NCI-H82 (cell line): ENCODE data around the gene SPATA32.

Experiments
- DNase-seq: peaks from one replicate; lab custom pipeline; 2025; lab: John Stamatoyannopoulos, UW

Gene SPATA32

DNA sequence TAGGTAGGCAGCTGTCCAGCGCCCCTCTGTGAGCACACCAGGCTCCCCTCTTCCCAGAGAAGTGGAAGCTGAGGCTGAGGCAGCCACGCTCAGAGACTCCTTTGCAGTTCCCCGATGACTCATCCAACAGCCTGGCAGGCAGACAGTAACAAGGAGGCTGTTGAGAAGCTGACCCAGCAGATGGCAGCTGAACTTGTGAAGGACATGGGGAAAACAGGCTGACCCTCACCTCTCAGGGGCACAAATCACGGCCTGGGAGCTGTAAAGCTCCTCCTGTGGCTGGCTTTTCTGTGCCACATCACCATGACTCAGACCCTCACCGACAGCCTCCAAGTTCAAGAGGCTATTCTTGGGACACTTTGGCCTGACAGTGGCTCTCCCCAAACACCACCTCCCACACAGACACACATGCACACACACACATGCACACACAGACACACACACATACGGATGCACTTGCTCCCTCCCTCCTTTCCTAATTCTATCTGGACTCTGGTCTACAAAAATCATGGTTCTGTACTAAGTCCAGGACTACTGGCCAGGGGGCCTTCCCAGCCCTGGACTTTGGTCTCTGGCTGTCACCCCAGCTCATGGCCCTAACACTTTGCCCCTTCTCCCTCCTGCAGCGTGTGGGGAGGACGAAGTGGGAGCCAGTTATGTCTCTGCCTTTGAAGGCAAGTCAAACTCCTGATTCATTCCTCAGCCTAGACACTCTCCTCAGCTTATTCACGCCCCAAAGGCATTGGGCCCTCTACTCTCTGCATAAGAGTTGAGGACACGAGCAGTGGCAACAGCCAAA lies 31.7 kb upstream of the SPATA32 start:
- peak; percentile 47 for DNase-seq

DNA sequence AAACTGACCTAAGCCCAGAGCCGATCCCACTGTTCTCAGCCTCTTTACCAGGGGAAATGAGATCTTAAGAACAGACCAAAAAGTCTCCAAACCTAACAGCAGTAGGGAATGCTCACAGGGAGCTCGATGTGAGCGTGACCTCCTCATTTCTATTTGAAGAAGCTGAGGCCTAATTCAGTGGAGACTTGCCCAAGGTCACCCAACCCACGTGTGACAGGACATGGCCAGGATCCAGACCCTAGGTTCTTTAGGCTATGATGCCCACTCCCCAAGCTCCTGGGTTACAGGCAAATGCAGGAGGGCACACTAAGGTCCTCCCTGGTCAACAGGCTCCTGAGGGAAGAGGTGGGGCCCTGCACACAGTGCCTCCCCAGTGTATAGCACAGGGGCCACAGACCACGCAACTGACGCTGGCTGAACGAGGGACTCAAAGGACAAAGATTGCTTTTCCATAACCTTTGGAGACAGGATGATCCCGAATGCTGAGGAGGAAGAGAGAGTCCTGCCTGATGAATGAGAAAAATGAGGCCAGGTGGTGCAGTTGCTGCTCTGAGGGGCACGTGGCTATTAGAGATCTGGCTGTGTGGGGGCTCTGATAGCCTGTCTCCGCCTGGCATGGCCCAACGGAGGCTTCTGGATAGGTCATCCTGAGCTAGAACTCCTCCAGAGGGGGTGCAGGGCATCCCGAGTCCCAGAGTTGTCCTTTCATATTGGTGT lies 31.0 kb upstream of the SPATA32 start:
- no peak for DNase-seq

DNA sequence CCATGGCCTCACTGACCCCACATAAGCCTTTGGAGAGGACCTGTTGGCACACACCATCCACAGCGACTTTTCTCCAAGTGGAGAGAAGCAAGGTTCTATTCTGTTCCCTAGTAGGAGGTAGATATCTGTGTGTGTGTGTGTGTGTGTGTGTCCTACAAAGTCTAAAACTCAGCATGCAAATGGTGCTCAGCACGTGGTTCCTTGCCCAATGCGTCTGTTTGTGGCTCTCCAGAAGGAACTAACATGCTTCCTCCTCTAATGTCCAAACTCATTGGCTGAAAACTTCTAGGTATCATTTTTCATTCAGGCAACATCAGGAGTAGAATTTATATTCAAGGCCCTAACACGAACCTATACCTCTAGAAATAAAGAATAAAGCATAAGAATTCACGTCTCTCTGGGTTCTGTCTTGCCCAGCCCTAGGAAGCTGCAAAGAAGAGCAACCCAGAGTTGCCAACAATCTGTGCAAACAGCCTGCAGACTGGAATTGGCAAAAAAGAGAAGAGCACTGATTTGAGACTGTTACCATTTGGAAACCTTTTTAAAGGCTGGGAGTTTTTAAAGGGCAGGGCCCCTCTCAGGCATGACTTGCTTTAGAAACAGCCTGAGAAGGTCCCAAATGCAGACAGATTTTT lies 29.4 kb upstream of the SPATA32 start:
- DNase-seq: no peak

DNA sequence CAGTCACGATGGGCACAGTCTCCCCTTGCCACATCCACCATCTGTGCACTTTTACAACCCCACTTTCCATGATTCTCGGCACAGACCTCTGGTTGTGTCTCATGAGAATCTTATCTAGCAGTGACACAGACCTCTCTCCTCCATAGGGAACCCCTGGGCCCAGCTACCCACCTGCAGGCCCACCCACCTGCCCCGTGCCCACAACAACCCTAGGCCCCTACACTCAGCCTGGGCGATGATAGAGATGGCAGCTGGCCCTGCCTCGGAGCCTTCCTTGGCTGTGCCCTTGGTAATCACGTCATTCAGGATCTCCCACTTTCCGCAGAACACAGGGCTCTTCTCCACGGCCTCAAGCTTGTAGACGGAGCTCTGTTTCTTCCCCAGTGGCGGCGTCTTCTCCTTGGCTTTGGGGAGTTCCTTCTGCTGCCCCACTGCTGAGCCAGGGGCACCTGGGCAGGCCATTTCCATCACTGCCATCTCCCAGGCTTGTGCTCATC lies 28.4 kb upstream of the SPATA32 start:
- DNase-seq: no peak

DNA sequence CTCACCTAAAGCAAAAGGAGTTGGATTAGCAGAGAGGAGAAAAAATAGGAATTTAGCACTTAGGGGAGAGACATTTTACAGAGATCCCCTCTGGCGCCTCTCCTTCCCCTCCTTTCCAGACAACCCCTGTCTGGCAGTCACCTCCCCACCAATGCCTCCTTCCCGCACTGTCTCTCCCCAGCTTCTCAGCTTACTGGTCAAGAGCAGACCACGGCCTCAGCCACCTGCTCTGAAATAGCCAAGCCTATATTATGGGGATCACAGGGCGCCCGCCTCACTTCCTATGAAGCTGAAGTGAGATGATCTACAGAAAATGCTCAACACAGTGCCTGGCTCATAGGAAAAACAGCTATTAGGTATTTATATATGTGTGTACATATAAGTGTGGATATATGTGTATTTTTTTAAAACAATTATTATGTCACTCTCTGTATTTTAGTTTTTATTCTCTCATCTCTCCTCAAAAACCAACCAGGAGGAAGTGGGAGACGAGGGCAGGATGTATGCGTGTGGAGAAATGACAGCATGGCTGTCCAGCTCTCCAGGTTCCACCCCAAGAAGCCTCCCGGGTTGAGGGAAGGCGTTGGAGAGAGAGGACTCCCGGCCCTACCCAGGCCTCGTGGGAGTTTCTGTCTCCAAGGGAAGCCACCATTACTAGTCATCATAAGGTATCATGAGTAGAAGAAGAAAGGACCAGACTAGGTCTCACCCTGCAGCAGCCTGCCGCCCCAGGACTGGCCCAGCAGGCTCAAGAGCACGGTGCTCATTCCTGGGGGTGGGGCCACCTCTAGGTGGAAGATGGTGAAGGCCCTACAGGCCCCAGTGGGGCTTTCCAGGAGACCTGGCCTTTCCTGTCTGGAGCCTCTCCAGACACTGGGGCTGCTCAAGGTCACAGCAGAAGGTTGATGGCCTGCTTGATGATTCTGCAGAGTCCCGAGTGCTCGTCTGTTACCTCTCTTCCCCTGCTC lies 27.7 kb upstream of the SPATA32 start:
- DNase-seq: no peak

DNA sequence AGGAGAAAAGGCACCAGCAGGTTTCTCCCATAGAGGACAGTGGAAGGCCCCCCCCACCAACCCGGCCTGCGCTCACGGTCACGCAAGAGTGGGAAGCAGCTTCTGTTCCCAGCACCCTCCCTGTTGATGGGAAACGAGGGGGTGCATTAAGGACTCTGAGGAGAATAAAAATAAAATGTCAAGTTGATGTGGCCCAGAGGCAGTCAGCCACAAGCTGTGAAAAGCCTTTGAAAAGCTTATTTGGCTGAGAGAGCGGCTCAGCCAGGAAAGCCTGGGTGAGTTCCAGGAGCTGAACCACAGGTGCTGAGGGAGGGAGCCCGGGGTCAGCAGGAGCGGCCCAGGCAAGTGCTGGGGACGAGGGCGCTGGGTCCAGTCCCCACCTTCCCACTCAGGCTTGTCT lies 26.9 kb upstream of the SPATA32 start:
- peak; percentile 72 for DNase-seq

DNA sequence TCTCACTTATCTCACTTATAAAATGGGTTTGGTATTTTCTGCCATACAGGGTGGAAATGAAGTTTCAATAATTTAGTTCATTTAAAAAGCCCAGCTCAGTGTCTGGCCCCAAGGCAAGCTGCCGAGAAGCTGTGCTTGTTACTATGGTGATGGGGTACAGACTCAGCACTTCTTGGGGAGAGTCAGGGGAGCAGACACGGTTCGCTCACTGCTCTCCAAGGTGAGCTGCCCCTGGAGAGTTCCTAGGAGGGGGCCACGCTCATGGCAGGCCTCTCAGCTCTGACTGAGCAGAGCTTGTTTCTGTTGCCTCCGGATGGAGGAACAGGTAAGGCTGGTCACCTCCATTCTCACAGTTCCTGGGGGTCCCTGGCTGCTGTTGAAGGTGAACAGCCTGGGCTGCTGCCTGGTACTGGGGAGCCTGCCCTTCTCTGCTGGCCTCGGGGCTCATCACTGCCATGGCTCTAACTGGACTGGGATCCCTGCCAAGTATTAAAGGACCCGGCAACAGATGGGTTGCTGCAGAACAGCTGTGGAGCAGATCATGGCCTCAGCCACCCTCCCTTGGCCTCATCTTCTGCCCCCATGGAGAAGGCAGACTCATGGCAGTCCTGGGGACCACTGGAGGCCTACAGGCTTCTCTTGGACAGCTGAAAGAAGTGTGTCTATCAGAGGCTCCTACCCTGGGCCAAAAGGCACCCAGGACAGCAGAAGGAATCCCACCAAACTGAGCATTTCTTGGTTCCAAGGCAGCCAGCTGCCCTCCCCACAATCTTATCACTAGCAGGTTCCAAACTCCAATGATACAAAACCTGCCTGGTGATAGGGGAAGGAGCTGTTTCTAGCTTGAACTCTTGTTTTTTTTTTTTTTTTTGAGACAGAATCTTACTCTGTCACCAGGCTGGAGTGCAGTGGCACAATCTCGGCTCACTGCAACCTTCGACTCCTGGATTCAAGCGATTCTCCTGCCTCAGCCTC lies 25.9 kb upstream of the SPATA32 start:
- peak; percentile 96 for DNase-seq

DNA sequence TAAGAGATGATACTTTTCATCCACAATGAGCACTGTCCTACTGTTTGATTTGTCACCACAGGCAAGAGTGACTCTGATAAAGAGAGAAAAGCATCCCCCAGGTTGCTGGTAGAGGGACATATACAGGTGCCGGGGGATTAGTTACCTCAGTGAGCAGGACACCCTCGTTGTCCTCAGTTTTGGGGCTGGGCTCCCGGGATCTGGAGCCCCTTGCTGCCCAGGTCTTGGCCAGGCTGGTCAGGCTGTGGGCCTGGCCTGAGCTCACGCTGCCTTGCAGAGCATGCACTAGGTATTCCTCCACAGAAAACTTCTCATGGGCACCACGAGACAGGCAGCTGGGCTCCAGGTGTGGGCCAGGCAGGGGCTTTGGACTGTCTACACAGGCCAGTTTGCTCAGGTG lies 24.4 kb upstream of the SPATA32 start:
- no peak for DNase-seq

DNA sequence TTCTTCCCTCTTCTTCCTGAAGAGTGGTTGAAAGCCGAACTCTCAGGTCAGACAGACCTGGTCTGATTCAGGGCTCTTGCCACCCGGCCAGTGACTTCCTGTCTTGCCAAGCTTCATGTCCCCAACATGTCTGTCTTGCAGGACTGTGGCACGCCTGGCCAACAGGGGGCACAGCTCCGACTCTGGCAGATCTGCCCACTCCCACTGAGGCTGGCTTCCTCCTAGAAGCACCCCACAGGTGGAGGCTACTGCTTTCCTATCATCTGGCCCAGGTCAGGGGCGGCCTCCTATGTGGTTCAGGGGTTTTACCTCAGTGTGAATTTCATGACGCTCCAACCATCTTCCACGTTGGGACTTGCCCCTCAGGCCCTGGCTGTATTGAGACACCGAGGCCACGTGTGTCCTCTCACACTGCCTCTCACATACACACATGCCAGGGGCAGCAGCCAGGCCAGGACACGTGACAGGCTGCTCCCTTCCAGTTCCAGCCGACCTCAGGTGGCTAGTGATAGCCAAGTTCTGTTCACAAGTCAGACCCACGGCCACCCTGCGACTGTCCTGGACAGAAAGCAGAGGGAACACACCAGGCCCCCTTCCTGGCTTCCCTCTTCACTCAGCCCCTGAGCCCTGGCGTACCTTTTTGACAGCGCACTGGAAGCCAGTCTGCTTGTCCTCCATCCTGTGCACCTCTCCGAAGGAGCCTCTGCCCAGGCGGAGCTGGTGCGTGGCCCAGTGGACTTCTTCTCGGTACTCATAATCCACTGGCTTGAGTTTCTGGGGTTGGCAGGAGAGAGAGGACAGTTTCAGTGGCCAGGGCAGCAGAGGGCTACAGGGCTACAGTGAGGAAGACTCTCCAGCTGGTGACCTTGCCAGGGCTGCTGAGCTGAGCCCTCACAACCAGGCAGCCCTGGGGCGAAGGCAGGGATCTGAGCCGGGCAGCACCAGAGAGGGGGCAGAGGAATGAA lies 22.6 kb upstream of the SPATA32 start:
- no peak for DNase-seq

DNA sequence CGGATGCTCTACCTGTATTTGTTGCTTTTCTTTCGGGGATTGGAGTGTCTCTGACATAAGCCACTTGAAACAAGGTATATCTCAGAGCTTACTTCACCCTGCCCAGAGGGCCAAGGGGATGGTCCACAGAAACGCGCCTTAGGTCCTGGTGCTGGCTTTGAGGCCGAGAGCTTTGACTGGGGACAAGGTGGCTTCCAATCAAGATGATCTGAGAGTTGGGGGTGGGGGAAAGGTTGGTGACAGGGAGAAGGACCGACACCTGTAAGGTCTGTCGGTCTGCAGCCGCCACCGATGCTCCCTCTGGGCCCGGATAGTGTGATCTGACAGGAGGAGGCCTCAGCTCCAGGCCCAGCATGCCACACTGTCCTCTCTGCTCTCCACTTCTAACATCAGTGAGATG lies 21.8 kb upstream of the SPATA32 start:
- DNase-seq: no peak

DNA sequence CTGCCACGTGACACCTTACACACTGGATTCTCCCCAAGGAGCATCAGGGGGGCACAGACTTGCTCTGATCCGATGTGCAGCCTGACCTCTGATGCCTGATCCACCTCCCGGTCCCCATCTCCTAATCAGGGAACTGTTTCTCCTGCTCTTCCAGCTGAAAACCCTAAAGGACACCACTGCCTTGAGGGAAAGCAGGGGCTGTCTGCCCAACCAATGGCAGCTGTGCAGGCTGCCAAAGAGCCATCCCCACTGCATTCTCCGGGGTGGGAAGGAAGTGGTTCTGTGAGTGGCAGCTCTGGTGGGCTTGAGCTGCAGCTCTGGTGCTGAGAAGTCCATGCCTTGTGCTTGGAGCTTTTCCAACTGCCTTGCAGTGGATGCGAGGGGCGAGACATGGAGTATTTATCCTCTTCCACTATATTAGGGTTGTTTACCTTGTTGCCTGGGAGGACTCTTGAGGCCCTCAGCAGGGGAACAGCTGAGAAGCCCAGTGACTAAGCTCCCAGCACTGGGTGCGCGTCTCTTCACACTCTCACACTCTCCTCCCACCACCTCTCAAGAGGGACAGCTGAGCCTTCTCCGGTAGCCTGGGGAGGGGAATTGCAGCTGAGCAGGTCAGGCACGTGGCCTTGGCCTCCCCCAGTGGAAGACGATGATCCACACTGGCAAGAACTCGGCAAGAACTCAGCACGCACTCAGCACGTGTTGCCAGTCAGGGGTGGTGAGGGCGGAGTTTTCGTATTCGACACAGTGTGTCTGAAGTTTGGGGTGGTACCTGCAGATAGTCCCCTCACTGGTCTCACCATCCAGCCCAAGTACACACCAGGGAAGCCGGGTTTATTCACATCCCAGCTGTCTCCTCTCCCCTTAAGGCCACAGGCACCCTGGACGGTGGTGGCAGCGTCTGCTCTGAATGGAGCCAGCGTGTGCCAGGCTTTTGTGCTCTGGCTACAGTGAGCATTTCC lies 21.1 kb upstream of the SPATA32 start:
- DNase-seq: peak; percentile 82

DNA sequence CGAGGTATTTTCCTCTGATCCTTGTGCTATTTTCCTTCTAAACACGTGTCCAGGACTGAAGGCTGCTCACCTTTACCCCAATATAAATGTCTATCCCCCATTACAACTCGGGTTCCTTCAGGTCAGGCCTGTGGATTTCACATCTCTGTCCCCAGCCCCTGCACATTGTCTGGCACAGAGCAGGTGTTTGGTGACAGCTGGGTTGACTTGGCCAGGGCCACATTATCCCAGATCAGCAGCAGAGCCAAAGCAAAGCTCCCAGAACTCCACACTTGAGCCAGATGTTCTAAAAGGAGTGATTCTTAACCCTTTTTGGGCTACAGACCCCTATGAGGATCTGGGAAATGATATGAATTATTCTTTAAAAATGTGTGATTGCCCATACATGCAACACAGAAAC lies 18.0 kb upstream of the SPATA32 start:
- peak; percentile 89 for DNase-seq

DNA sequence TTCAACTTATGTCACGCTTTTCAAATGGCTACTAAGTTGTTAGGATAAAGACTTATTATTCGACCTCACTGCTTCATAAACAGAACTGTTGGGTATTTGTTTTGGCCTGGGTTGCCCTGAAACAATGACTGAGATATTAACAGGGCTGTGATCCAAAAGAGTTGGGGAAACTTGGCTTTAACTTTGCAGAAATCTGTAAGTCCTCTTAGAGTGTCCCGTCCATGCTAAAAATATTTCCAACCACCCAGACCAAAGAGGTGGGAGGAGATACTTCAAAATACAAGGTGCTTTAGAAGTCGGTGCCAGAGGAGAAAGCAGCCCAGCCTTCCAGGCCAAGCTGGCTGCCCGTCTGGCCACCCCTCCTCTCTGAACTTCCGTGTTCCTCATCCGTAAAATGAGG lies 16.1 kb upstream of the SPATA32 start:
- no peak for DNase-seq

DNA sequence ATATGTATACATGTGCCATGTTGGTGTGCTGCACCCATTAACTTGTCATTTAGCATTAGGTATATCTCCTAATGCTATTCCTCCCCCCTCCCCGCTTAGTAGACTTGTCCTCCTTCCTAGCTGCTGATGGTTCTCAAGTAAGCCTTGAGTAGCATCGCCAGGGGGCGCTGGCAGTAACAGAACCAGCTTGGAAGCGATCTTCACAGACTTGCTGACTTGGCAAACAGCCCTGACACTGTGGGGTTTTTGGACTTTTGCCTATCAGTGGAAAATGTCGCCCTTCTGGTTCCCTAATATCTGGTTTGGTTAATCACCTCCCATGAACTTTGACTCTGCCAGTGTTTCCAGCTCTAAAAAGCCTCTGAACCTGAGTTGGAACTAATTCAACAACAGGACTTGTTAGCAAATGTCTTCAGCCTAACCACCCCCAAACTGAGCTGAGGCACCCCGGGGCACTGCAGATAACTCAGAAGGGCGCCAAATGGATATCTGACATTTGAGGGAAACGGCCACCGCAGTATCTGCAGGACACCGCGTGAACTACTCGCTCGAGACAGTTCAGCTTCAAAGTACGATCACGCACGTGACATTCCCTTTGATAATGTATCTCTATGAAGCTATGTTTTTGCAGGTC lies 15.4 kb upstream of the SPATA32 start:
- peak; percentile 98 for DNase-seq

DNA sequence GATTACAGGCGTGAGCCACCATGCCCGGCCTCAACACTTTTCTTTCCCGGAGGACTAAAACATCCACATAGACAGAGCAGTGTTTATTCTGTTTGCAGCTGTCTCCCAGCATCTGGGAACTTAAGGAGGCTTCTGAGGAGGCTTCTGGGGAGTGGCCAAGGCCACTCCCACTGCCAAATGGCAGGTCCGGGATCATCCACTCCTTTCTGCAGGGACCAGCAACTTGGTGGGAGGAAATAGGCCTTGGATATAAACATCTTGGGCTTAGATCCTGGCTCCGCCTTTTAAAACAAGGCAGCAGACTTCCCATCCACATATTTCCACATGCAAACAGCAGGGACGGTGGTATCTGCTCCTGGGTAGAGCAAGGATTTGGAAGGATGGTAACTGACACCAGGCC lies 14.1 kb upstream of the SPATA32 start:
- DNase-seq: peak; percentile 80

DNA sequence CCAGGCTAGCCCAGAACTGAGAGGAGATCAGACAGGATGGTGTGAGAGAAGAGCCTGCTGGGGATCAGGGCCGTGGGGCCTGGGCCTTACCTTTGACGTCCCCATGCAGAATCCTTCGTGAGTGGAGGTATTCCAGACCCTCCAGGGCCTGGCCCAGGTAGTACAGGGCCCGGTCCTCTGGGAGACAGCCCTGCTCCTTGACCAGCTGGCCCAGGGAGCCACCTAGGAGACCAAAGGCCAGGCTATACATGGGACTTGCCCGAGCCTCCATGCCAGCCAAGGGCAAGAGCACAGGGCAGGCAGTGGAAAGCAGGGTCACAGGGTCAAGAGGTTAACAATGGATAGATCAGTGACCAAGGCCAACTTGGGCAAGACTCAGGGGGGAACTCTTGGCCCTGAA lies 12.1 kb upstream of the SPATA32 start:
- DNase-seq: no peak

DNA sequence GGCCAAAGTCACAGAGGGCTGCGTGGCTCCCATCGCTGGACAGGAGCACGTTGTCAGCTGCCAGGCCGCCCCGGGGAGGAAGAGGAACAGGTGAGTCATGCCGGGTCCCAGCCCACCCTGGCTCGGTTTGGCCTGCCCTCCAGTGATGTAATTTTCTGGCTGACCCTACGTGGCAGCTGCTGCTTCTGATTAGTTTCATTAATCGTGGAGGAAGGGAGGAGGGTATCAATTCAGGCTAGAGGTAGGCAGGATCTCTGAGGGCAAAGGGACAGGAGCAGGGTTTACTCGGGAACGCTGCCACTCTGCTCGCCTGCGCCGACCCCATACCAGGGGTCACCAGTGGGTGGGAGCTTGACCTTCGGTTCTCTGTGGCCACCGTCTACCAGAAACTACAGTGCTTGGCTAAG lies 11.7 kb upstream of the SPATA32 start:
- no peak for DNase-seq

DNA sequence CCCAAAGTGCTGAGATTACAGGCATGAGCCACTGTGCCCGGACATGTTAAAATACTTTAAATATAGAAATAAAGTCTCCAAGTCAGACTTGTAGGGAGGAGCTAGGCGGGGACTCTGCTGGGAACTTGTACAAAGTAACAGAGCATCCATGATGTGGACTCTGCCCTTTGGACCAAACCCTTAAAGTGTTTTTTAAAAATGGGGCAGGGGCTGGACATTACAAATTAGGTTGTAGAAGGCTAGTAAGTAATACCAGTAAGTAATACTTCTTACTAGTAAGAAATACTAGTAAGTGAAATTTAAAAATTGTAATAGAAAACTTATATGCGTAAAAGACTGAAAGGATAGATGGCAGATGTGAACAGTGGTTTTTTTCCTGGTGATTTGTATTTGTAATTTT lies 9.7 kb upstream of the SPATA32 start:
- DNase-seq: no peak
